ENCODE measurements around the gene STRN.

DNA sequence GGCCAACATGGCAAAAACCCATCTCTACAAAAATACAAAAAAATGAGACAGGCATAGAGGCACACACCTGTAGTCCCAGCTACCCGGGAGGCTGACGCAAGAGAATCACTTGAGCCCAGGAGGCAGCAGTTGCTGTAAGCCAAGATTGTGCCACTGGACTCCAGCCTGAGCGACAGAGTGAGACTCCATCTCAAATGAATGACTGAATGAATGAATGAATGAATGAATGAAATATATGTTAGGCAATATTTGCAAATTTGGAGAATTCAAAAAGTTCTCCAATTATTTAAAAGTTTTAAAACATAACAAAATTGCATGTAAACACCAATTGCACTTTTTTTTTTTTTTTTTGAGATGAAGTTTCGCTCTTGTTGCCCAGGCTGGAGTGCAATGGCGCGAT is 61.7 kb downstream of the STRN start:
- TF ChIP-seq, protein P1, sequence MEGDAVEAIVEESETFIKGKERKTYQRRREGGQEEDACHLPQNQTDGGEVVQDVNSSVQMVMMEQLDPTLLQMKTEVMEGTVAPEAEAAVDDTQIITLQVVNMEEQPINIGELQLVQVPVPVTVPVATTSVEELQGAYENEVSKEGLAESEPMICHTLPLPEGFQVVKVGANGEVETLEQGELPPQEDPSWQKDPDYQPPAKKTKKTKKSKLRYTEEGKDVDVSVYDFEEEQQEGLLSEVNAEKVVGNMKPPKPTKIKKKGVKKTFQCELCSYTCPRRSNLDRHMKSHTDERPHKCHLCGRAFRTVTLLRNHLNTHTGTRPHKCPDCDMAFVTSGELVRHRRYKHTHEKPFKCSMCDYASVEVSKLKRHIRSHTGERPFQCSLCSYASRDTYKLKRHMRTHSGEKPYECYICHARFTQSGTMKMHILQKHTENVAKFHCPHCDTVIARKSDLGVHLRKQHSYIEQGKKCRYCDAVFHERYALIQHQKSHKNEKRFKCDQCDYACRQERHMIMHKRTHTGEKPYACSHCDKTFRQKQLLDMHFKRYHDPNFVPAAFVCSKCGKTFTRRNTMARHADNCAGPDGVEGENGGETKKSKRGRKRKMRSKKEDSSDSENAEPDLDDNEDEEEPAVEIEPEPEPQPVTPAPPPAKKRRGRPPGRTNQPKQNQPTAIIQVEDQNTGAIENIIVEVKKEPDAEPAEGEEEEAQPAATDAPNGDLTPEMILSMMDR (conservative IDR thresholded peaks at IDR 0.05), result no peak
- TF ChIP-seq EZH2 (IDR thresholded peaks at IDR 0.05; ENCODE audit: low read depth), result no peak
